SK-N-SH (cell line): ENCODE measurements around the gene ABCE1.

Source experiments
- TF ChIP-seq, protein P1 (sequence below): fragments of 150-350 bp; IDR thresholded peaks from 2 replicates; pipeline ENCODE4 v1.6.1; 2016; ENCODE audit warnings: mild to moderate bottlenecking, low read depth, low read length
- TF ChIP-seq, protein P2 (sequence below): fragments of 200-600 bp; sonication (generic); IDR thresholded peaks from 2 replicates; pipeline ENCODE4 v1.6.1; 2017; ENCODE audit warnings: antibody characterized with exemption, mild to moderate bottlenecking, moderate library complexity

DNA sequence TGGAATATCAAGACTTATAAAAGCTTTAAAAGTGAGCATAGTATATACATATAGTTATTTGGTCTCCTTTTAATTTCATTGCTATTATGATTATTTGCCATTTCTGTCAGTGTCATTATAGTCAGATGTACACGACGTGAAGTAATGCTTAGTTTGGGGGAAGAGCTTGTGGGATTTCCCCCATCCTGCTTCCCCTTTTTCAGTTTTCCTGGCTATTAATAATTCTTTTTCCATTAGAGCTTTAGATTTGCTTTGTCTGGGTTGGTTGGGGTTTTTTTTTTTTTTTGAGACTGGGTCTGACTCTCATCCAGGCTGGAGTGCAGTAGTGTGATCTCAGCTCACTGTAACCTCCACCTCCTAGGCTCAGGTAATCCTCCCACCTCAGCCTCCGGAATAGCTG, 5.4 kb downstream of the ABCE1 start:
- TF ChIP-seq, protein P1, sequence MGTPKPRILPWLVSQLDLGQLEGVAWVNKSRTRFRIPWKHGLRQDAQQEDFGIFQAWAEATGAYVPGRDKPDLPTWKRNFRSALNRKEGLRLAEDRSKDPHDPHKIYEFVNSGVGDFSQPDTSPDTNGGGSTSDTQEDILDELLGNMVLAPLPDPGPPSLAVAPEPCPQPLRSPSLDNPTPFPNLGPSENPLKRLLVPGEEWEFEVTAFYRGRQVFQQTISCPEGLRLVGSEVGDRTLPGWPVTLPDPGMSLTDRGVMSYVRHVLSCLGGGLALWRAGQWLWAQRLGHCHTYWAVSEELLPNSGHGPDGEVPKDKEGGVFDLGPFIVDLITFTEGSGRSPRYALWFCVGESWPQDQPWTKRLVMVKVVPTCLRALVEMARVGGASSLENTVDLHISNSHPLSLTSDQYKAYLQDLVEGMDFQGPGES, result no peak
- TF ChIP-seq, protein P2, sequence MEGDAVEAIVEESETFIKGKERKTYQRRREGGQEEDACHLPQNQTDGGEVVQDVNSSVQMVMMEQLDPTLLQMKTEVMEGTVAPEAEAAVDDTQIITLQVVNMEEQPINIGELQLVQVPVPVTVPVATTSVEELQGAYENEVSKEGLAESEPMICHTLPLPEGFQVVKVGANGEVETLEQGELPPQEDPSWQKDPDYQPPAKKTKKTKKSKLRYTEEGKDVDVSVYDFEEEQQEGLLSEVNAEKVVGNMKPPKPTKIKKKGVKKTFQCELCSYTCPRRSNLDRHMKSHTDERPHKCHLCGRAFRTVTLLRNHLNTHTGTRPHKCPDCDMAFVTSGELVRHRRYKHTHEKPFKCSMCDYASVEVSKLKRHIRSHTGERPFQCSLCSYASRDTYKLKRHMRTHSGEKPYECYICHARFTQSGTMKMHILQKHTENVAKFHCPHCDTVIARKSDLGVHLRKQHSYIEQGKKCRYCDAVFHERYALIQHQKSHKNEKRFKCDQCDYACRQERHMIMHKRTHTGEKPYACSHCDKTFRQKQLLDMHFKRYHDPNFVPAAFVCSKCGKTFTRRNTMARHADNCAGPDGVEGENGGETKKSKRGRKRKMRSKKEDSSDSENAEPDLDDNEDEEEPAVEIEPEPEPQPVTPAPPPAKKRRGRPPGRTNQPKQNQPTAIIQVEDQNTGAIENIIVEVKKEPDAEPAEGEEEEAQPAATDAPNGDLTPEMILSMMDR, result no peak
